Measurements from ENCODE around the gene PAX7.
"Not testable (repeated sequence)": the region's sequence is repeated elsewhere in the genome, so short reads cannot be mapped to it uniquely, and the experiment has no call there.

PAX7 gene

GRCh38 chr1:18767576-18767975 lies 136.9 kb downstream of the PAX7 start:
- not testable (repeated sequence) for DNase-seq

- no peak for DNase-seq
These were observed 137.4 kb downstream of the PAX7 start for GRCh38 chr1:18768086-18768485.

GRCh38 chr1:18769140-18769539 lies 138.5 kb downstream of the PAX7 start:
- DNase-seq, result no peak

- DNase-seq, result no peak
These were observed 140.2 kb downstream of the PAX7 start for GRCh38 chr1:18770799-18771198.

GRCh38 chr1:18773753-18774152 lies 143.1 kb downstream of the PAX7 start:
- DNase-seq, result no peak

- no peak for DNase-seq
These were observed 144.7 kb downstream of the PAX7 start for GRCh38 chr1:18775341-18775740.

GRCh38 chr1:18776777-18777176 lies 146.1 kb downstream of the PAX7 start:
- no peak for DNase-seq

GRCh38 chr1:18778437-18778836 lies 147.8 kb downstream of the PAX7 start:
- DNase-seq, result no peak

- no peak for DNase-seq
These were observed 150.4 kb downstream of the PAX7 start for GRCh38 chr1:18781031-18781430.

GRCh38 chr1:18783705-18784481 lies 153.2 kb downstream of the PAX7 start:
- DNase-seq, result no peak

GRCh38 chr1:18784482-18784831 lies 153.8 kb downstream of the PAX7 start:
- no peak for DNase-seq

- no peak for DNase-seq
These were observed 155.5 kb downstream of the PAX7 start for GRCh38 chr1:18786149-18786548.

GRCh38 chr1:18787825-18788385 lies 157.3 kb downstream of the PAX7 start:
- DNase-seq, result no peak

GRCh38 chr1:18789246-18789645 lies 158.6 kb downstream of the PAX7 start:
- no peak for DNase-seq

GRCh38 chr1:18792747-18793146 lies 162.1 kb downstream of the PAX7 start:
- no peak for DNase-seq

GRCh38 chr1:18793164-18793563 lies 162.5 kb downstream of the PAX7 start:
- DNase-seq, result no peak

GRCh38 chr1:18794051-18794450 lies 163.4 kb downstream of the PAX7 start:
- no peak for DNase-seq

- no peak for DNase-seq
These were observed 163.9 kb downstream of the PAX7 start for GRCh38 chr1:18794561-18794960.

- DNase-seq, result no peak
These were observed 164.5 kb downstream of the PAX7 start for GRCh38 chr1:18795002-18795689.

GRCh38 chr1:18796950-18797349 lies 166.3 kb downstream of the PAX7 start:
- no peak for DNase-seq
